ENCODE results near the gene HOXA6. TPM values are rescaled to one million over a fixed set of nuclear protein-coding genes. Genes with fewer than 3 reads are reported as not detected.

HOXA6 gene
- not detected in 2 replicates for total RNA-seq

DNA sequence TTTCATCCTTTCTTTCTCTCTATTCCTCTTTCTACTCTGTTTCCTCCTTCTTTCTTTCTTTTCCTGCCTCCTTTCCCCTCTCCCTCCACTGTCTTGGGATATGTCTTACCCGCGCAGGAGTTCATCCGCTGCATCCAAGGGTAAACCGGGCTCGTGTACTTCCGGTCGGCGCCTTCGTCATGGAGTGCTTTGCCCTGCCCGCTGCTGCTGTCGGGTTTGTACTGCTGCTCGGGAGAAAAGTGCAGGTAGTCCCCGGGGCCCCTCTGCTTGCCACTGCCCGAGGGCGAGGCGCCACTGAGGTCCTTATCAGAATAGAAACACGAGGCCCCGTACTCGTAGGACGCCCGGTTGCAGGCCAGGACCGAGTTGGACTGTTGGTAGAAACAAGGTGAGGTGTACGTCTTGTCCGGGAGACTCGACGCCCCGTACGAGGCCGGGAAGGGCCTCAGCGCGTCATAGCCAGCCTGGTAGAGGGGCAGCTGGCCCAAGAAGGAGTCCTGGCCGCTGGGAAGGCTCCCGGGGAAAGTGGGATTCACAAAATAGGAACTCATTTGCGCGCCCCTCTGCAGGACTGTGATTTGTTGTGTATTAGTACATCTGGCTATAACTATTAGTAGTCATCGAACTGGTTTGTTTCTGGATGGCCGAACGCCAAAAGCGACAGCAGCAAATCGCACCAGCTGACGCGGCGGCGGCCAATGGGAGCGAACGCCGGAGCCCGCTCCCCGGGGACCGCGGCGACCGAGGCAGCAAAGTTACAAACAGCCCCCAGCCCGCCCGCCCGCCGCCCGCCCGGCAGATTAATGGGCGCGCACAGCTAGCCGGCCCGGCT lies at the start of gene HOXA6:
TSS of gene HOXA6 (minus strand) at position 576 of the 832 bp plus-strand sequence. CDS start at position 551, 25 bp downstream.

DNA sequence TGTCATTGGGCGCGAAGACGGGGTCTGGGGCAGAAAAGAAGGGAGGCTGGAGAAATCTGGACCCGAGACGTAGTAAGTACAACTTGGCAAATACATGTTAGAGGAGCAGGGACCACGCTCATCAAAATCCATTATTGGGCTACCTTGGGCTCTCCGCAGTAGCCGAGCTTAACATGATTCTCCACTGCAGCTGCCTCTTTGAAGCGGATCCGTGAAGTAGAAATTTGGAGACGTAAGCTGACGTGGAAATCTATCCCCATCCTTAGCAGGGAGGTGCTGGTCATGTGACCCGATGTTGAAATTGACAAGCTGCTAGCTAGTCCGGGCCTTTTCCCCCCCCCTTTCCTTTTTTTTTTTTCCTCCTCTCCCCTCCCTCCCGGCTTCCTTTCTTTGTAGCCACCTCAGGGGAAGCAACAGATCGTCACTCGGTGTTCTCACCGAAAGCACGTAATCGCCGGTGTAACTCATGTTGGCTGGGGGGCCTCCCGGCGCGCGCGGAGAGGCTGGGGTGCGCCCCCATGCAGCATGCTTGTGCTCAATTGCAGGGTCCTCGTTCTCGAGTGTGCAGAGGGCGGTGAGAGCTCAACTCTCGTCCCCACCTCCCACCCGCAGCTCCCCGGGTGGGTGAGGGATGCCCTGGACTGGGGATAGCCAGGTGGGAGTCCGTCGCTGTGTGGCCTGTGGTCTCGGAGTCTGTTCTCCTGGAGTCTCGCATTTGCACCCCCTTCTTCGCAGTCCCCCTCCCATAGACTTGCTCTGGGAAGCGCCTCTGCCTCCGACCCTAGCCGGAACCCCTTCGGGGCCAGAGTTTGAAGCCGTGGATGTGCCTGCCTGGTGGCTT lies 37.7 kb upstream of the HOXA6 start, which contains the start of gene HOXA11:
TSS of gene HOXA11 (minus strand) at position 220 of the 841 bp plus-strand sequence. CDS start at position 132, 88 bp downstream.

DNA sequence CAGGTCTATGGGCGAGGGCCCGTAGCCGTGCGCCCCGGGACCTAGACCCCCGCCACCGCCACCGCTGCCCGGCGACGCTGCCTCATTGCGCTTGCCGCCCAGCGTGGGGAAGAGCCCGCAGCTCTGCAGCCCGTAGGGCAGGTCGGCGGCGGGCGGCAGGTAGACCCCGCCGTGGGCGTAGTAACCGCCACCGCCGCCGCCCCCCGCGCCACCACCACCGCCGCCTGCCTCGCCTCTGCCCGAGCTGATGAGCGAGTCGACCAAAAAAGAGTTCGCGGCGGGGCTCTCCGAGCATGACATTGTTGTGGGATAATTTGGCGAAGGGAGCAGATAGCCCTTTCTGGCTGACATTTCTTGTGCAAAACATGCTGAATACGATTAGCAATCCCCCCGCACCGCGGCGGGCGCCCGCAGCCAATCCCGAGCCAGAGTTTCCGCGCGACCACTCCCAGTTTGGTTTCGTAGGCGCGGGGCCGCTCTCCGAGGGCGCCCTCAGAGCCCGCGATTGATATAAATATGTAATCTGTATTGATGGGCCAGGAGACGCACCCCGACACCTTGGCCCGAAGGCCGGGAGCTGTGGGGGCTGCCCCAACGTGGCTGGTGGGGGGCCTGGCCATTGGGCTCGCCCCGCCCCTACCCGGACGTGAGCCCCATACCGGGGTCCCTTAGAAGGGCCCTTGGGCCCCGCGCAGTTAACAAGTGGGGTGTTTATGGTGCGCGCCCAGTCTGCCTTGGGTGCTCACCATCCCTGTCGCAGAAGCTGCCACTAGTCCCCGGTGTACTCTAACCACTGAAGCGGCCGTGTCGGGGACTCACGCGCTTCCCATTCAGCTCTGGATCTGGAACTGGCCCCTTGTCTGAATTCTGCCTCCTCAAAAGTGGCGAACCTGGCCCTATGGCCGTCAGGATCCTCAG lies 26.6 kb upstream of the HOXA6 start, which contains the start of gene HOXA10:
TSS of gene HOXA10 (minus strand) at position 365 of the 918 bp plus-strand sequence. CDS start at position 351, 14 bp downstream.

DNA sequence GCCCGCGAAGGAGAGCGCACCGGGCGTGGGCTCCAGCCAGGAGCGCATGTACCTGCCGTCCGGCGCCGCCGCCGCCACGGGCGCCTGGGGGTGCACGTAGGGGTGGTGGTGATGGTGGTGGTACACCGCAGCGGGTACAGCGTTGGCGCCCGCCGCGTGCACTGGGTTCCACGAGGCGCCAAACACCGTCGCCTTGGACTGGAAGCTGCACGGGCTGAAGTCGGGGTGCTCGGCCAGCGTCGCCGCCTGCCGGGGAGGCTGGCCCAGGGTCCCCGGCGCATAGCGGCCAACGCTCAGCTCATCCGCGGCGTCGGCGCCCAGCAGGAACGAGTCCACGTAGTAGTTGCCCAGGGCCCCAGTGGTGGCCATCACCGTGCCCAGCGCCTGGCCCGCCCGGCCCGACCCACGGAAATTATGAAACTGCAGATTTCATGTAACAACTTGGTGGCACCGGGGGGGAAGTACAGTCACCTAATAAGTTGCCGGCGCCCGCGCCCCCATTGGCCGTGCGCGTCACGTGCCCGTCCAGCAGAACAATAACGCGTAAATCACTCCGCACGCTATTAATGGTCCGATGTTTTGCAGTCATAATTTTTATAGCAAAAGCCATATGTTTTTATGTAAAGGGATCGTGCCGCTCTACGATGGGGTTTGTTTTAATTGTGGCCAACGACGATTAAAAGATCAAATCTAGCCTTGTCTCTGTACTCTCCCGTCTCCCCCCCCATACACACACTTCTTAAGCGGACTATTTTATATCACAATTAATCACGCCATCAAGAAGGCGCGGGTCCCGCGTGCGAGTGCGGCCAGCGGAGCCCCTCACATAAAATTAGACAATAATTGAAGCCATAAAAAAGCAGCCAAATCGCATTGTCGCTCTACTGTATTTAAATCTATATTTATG lies 17.8 kb upstream of the HOXA6 start, which contains the start of gene HOXA9:
TSS of gene HOXA9 (minus strand) at position 449 of the 907 bp plus-strand sequence. CDS start at position 369, 80 bp downstream.

DNA sequence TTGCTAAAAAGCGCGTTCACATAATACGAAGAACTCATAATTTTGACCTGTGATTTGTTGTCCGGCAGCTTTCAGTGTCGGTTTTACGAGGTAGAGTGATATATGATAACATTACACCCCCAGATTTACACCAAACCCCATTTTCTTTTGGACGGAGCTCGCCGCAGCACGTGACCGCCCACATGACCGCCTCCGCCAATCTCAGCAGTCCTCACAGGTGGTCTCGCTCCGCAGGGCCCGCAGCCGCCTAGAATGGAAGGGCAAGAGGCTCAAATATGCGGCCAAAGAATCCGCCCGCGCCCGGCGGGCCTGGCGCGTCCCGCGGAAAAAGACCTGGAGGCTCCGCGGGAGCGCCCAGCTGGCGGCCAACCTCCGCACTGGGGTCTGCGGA lies 8.9 kb upstream of the HOXA6 start, which contains the start of gene HOXA7:
TSS of gene HOXA7 (minus strand) at position 168 of the 391 bp plus-strand sequence. CDS start at position 38, 130 bp downstream.

DNA sequence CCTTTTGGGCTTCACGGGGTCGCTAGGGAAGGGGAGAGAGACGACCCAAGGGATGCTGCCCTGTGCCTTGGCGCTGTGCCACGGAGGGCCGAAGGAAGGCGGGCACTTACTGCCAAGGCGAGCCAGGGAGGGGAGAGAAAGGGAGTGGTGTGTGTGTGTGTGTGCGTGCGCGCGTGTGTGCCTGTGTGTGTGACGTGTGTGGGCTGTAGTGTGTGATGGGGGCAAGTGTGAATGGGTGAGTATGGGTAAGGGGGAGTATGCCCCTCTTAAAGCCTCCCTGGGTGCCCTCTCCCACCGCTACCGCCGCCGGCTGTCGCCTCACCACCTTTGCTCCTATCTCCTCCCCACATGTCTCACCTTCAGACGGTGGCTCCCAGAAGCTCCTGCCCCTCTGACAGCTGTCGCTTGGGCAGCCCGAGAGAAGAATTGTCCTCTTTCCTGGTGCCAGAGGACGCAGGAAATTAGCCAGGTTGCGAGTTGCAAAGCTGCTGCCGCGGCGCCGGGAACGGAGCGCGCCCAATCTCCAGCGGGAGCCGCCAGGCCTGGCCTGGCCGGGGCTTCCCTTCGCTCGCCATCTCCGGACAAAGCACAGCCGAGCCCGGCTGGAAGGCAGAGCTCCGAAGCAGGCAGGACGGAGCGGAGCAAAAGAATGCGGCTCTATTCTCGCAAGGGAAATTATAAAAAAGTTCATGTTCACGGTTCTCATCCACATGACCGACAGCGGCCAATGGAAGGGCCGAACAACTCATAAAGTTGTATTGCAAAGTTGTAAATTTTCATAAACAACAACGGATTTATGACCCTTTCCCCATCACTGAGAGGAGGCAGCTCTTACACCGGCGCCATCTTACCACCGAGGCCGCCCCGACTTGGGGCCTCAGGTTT lies 4.6 kb upstream of the HOXA6 start, which contains the start of gene HOXA3:
TSS of gene HOXA3 (minus strand) at position 653 of the 885 bp plus-strand sequence. CDS start 41,943 bp downstream, outside the sequence.

DNA sequence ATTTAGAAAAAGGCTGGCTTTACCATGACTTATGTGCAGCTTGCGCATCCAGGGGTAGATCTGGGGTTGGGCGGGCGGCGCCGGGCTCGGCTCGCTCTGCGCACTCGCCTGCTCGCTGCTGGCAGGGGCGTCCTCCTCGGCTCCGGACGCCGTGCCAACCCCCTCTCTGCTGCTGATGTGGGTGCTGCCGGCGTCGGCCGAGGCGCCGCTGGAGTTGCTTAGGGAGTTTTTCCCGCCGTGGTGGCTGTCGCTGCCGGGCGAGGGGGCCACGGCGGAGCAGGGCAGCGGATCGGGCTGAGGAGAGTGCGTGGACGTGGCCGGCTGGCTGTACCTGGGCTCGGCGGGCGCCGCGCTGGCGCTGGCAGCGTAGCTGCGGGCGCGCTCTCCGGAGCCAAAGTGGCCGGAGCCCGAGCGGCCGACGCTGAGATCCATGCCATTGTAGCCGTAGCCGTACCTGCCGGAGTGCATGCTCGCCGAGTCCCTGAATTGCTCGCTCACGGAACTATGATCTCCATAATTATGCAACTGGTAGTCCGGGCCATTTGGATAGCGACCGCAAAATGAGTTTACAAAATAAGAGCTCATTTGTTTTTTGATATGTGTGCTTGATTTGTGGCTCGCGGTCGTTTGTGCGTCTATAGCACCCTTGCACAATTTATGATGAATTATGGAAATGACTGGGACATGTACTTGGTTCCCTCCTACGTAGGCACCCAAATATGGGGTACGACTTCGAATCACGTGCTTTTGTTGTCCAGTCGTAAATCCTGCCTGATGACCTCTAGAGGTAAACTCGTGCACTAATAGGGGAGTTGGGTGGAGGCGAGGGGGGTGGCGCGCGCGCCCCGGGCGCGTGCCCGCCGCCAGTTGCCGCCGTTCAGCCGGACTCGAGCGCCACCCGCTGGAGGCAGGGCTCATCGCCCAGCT lies 4.3 kb downstream of the HOXA6 start, which contains the start of gene HOXA5:
TSS of gene HOXA5 (minus strand) at position 659 of the 927 bp plus-strand sequence. CDS start at position 585, 74 bp downstream.

DNA sequence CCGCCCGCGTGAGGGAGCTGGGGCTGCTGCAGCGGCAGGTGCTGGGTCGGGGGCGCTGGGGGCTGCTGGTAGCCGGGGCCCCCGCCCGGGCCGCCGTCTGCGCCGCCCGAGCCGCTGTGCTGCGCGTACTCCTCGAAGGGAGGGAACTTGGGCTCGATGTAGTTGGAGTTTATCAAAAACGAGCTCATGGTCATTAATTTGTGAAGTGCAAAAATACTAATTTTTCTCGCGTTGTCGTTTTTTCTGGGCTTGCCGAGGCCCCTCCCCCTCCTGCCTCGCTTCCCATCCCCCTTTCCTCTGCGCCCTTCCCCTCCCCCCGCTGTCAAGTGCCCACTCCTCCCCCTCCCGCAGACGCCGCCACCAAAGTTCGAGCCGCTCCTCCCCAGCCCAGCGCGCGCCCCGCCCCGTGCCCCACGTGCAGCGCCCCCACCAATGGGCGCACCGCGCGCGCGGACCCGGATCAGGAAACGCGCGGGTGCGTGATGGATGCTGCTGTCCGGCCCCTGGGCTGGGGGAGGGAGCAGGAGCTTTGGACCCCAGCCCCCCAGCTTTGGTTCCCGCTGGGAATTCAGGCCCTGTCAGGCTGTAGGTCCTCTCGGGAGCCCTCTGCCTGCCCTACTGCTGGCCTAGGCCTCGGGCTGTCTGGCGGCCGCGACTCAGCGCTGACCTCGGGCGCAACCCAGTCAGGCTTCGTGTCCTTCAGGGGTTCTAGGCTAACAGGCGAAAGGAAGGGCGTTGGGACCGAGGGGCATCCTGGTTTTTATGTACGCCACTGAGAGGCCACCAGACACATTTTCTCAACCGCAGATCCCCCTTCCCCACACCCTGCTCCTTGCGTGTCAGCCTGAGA lies 16.8 kb downstream of the HOXA6 start, which contains the start of gene HOXA4:
TSS of gene HOXA4 (minus strand) at position 218 of the 850 bp plus-strand sequence. CDS start at position 194, 24 bp downstream.

DNA sequence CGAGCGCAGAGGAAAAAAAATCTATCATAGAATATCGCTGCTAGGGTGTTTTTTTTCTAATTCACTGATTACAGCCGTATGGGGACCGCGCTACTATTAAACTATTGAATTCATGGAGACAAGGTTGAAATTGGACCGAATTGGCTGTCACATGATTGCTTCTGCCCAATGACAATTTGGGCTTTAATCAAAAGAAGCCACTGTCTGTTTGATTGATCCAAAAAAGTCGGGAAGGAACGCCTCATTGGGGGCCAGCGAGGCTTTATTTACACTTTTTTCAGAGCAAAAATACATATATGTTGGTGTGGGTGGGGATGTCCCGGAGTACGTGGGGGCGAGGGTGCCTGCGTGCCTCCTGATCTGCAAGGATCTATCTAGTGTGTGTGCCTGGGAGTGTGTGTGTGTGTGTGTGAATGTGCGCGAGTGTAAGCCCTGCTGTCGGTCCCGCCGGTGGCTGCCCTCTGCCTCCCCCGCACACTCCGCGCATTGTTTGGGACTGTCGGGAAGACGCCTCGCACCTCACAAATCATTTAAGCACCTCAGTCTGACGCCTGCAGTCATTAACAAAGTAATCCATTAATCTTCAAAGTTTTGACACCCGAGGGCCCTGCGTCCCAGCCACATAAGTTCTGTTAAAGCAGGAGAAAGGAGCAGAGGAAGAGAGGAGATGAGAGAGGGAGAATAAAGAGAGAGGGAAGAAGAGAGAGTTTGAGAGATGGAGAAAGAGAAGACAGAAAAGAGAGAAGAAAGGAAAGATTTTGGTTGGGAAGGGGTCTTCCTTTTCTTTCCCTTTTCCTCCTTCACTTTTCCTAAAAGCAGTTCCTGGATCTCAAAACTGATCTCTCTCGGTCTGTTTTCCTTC lies 44.8 kb downstream of the HOXA6 start, which contains the start of gene HOXA2:
TSS of gene HOXA2 (minus strand) at position 103 of the 862 bp plus-strand sequence. CDS start 183 bp downstream, outside the sequence.

DNA sequence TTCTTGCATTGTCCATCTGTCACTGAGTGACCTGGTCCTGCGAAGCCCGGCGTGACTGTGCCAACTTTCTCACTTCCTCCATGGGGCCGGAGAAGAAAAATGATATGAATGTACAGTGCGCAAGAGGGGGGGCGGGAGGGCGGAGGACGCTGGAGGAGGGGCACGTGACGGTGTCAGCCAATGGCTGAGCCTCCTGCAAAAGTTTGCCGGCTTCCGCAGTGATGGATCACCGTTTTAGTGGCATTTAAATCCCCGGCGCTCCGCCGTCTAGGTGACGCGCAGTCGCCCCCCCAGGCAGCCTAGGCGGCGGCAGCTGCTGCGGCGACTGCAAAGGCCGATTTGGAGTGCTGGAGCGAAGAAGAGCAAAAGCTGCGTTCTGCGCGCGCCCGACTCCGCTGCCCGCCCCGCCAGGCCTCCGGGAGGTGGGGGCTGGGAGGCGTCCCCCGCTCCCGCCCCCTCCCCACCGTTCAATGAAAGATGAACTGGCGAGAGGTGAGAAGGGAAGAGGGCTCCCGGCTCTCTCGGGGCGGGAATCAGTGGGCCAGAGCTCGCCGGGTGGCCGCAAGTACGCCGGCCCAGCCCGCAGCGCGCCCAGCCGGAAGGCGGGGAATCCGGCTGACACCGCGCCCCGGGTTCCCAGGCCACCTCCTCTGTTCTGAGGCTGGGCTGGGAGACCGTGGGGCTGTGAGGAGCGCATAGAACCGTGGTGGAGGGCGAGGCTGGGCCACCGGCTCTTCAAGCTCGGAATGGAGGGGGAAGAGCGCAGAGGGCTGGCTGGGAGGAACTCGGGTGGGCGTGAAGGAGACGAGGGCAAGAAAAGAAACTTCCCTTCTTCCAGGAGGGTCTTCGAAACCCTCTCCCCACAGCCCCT lies 51.4 kb downstream of the HOXA6 start, which contains the start of gene HOXA1:
TSS of gene HOXA1 (minus strand) at position 104 of the 871 bp plus-strand sequence. CDS start at position 16, 88 bp downstream.

